GM21786 (cell line): ENCODE data around the gene KRTAP4-5.
"Not testable (repeated sequence)": the region's sequence is repeated elsewhere in the genome, so short reads cannot be mapped to it uniquely, and the experiment has no call there.

Experiments
- ATAC-seq: cut with Tn5 transposase; IDR thresholded peaks from one replicate; pipeline ENCODE4 v1.9.1; 2021; ENCODE audit not compliant: unreplicated experiment

The KRTAP4-5 gene

DNA sequence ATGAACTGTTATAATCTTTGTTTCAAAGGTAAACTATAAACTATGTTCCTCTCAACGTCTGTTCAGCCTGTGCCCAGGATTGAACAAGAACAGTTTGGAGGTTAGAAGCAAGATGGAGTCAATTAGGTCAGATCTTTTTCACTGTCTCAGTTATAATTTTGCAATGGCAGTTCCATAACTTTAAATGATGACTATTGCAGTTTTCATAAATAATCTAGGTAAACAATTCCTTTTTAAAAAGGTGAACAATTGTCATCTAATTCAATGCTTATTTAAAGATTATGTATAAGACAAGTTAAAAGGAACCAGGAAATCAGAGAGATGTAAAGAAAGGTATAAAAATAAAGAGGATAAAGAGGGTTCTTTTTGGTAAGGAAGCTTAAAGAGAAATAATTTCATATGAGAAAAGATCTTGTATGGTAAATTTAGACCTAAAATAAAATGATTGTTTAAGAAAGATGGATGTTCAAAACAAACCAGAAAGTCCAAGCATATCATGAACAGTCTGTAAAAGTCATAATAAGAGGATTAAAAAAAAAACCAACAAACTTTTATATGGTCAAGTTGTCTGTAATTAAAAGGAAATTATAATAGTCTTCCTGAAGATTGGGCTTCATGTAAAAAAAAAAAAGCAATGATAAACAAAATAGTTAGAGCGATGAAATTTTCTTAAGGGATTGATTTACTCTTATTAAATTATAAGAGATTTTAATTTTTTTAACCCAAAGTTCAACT, 38.3 kb downstream of the KRTAP4-5 start:
- no peak for ATAC-seq

DNA sequence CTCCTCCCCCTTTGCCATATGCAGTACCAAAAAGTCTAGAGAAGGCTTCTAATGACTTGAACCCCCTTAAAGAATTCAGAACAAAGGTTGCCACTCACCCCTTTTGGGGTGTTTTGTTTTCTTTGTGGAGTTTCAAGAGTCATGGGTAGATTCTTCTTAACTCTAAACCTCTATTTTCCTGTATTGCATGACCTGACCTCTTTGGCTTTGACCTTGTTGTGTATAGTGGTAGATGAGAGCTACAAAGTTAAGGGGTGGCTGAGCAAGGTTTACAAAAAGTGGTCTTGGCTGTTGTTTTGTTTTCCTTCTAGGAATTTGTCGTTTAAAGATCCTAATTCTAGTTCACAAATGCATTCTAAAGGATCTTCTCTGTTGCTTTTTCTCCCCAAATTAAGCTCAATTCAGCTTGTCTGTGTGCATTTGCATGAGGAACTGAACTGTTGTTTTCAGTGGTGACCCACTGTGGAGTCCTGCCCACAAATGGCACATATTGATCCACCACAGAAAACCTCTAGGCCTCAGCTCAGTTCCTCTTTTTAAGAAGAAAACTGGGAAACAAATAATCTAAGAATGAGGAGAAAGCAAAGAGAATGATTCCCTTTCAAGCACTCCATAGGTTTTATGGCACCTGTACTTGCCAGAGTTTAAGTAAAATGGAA, 40.8 kb downstream of the KRTAP4-5 start:
- not testable (repeated sequence) for ATAC-seq

DNA sequence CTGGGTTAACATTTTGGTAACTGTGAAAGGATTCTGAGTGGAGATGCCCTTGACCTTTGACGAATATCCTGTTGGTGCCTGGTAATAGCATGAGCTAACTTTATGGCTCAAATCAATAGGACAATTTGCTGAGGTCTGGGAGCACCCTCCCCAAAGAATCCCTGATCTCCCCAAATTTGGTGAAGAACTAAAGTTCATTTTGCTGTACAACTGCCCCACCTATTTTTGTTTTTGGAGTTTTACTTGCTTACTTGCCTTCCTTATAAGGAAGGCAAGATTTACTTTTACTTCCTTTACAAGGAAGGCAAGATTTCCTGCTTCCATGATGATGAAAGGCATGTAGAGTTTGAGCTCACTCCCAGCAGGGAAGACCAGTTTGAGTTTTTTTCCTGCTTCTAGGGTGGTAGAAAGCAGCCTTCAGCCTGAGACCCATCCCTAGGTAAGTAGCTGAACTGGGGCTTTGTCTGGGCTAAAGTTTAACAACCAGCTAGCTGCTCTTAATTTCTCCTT, 41.6 kb downstream of the KRTAP4-5 start:
- ATAC-seq: no peak

DNA sequence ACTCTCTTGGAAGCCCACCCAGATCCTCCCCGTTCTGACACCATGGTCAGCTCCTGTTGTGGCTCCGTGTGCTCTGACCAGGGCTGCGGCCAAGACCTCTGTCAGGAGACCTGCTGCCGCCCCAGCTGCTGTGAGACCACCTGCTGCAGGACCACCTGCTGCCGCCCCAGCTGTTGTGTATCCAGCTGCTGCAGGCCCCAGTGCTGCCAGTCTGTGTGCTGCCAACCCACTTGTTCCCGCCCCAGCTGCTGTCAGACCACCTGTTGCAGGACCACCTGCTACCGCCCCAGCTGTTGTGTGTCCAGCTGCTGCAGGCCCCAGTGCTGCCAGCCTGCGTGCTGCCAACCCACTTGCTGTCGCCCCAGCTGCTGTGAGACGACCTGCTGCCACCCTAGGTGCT, 44.3 kb downstream of the KRTAP4-5 start, which contains the start of gene KRTAP4-9:
Gene KRTAP4-9, plus strand, starts transcription at position 43 of the 400 bp plus-strand sequence. Its CDS starts 0 bp downstream, at position 43.
- not testable (repeated sequence) for ATAC-seq

DNA sequence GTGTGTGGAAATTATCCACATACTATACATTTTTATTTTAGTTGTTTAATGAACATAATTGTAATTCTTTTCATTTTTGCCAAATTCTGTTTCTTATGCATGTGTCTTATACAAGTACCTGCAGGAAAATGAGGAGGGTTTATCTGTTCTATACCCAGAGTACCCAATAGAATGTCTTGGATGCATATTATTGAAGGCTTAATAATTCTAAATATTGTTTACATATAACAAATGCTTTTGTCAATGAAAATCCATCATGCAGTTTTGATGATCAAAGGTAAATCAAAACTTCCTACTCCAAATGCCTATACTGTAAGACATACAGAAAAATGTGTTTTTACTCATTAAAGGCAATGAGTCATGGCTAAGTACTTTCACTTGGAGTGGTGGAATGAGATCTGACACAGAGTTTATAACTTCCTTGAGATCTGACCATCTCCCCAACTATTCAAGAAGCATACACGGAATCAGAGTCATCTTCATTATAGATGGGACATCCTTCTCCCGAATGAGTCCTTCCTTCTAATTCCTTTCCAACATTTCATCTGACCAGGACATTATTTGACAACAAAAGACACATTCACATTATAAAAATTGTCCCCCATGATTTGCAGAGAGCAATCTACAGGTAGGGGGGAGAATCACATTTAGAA, 45.1 kb downstream of the KRTAP4-5 start:
- not testable (repeated sequence) for ATAC-seq

DNA sequence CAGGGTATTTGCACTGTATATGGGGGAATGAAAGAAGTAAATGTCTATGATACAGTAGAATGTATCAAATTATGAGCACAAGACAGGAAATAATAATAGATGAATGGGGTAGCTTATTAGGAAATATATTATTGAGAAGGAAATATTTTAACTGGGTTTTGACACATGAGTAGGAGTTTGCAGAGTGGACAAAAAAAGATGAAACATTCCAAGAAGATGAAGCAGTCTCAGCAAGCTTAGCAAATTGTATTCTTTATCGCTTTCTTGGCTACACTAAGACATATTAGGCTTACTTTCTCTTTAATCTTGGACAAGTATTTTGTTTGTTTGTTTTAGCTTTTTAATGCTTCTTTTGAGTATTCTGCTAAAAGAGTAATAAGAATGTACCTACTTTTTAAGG, 45.7 kb downstream of the KRTAP4-5 start:
- ATAC-seq: no peak

DNA sequence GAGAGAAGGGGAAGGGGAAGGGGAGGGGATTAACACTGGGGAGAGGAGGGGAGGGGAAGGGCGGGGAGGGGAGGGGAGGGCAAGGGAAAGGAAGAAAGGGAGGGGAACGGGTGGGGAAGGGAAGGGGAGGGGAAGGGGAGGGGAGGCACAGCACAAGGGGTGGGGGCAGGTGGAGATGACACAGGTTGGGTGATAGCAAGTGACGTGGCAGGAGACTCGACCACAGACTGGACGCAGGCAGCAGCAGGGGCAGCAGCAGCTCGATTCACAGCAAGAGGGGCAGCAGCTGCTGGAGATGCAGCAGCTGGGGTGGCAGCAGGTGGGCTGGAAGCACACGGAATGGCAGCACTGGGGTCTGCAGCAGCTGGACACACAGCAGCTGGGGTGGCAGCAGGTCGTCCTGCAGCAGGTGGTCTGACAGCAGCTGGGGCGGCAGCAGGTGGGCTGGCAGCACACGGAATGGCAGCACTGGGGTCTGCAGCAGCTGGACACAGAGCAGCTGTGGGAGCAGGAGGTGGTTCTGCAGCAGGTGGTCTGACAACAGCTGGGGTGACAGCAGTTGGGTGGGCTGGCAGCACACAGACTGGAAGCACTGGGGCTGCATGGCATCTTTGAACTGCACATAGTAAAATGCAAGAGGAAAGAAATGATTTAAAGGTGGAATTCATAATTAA, 47.9 kb downstream of the KRTAP4-5 start, which contains the start of gene KRTAP4-16:
Gene KRTAP4-16, minus strand, starts transcription at position 624 of the 674 bp plus-strand sequence. Its CDS starts 0 bp downstream, at position 624.
- ATAC-seq: no peak

DNA sequence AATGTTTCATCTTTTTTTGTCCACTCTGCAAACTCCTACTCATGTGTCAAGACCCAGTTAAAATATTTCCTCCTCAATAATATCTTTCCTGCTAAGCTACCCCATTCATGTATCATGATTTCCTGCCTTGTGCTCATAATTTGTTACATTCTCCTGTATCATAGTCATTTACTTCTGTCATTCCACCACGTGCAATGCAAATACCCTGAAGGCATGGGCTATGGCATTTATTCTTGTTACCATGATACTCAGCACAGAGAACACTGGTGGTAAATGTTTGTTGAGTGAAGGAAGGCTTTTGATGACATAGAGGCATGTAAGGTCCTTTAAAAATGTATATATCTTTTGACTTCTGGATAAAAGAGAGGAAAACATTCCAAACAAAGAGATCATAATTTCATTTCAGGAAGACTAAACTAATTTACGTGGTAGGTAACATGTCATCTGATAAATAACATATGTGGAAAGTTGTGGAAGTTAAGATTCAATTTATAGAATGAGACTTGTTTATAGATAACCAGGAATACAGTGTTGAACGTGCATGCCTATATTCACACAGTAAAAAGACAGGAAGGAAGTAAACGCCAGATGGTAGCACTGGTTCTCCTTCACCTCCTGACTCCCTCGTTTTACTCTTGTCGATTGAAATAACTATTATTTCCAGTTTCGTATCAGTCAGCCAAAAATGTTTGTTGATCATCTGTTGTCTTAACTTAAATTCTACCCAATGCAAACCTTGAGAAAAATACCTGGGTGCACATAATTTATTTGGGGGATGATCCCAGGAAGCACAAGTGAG, 49.7 kb downstream of the KRTAP4-5 start:
- ATAC-seq: not testable (repeated sequence)
